Activated T-cell treated with anti-CD3 and anti-CD28 coated beads for 4 hours (primary cell): Measurements from ENCODE around the gene ADAMTS13.
A peak's percentile ranks its signal among the peaks of the same experiment; 100 is the strongest.
"Not testable (repeated sequence)": the region's sequence is repeated elsewhere in the genome, so short reads cannot be mapped to it uniquely, and the experiment has no call there.

Experiments
- DNase-seq: peaks from one replicate; pipeline ENCODE4 v3.0.0-alpha.2; 2020

ADAMTS13 gene

DNA sequence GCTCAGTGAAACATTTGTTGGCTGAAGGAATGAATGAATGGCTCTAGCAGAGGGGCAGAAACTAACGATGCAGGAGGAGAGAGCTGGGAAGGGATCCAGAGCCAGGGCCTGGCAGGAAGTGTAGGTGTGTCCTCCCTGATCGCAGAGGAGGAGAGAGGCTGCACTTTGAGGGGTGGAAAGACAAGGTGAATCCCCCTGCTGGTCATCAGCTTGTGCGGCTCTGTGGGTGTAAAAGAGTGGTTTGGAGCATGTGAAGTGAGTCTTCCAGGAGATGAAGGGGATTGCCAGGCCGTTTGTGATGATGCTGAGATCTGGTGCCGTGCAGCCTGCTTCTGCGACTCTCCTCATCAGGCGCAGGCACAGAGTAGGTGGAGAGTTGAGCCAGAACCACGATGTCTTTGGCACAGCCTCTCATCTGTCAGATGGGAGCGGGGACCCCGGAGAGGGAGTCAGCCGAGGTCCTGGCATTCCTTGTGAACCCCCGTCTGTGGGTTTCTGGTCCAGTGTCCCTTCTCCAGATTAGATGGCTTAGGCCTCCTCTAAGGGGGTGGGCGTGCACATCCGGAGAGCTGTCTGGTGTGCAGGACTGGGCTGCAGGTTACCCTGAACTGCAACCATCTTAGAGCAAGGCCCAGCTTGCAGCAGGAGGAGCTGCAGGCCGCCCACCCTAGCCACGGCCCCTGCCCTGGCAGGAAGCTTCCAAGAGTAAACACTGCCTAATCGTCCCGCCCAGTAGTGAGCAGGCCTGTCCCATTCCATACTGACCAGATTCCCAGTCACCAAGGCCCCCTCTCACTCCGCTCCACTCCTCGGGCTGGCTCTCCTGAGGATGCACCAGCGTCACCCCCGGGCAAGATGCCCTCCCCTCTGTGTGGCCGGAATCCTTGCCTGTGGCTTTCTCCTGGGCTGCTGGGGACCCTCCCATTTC, at the start of gene ADAMTS13:
Gene ADAMTS13, plus strand, starts transcription at position 753 of the 928 bp plus-strand sequence. Its CDS starts 77 bp downstream, at position 830.
- DNase-seq, result no peak

DNA sequence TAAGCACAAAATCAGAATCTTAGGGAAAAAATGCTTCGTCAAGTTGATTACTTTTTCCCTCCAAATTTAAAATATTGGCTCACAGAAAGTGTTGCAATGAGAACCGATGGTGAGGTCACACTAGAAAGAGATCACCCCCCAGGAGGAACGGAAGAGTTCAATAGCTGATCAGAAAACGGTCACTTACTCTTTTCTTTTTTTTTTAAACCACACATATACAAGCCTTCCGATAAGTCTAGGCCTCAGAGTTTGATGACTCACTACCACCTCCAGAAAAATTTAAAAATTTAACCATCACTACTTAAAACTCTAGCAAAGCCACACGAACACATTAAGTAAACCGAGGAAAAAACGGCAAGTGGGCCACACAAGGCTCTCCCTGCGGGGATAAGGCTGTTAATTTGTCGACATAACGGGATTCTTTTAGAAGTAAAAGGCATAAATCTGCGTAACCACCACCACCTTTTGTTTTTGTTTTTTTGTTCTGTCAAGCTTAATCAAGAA, 47.5 kb upstream of the ADAMTS13 start:
- DNase-seq, result no peak

DNA sequence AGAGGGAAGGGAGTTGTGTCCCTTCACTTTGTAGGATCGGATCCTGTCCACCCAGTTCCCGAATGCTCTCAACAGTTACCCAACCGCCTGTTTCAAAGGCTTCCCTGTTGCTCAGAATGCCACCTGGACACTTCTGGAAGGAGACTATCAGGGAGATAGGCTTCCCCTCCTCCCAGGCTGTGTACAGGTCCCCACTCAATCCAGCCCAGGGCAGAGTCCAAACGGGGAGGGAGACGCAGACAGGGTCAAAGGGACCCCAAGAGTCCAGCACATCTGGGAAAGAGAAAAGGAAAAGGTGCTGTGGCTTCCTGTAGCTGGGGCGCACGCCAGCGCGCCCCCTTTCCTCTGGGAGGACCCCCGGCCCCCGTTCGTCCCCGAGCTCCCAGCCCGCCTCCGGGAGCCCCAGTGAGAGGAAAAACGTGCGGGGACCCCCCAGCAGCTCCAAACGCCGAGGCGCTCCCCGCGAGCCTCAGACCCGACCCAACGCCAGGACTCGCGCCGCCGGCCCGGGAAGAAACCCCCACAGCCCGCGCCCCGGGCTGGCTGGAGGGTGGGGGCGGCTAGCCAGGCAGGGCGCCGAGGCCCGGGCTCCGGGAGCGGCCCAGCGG, 46.9 kb upstream of the ADAMTS13 start:
- no peak for DNase-seq

DNA sequence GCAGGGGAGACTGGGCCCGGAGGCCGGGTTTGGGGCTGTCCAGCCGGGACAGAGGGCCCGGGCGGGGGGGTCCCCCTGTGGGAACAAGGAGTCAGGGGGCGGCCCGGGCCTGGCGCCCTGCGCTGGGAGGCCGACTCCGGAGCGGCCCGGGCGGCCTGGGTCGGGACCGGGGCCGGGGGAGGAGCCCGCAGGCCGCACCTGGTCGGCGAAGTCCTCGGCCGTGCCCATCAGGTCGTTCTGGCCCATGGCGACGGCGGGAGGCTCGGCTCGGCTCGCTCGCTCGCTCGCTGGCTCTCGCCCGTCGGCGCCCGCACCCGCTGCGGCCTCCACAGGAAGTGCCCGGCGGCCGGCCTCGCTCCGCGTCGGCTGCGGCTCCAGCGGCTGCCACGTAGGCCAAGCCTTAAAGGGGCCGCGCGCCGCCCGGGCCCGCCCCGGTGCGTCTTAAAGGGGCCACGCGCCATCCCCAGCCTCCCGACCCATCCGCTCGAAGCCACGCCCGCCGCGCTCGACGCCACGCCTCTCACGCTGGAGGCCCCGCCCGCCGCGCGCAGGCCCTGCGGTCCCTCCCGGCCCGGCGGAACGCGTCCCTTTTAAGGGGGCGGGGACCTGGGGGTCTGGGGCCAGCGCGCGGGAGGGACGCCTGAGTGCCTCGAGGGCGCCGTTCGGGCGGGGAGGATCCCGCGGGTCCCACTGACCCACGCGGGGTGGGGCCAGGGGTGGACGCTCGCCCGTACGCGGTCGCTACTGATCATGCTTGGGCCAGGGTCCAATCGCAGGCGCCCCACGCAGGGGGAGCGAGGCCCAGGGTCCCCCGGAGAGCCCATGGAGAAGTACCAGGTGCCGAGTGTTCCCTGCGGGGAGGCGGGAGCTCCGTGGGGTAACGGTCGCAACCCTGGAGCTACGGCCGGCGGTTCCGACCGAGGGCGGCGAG, 46.2 kb upstream of the ADAMTS13 start, which contains the start of the genes STKLD1 and SURF4:
Gene STKLD1, plus strand, starts transcription at position 643 of the 931 bp plus-strand sequence. Its CDS starts 108 bp downstream, at position 751.
Gene SURF4, minus strand, starts transcription at position 337 of the 931 bp plus-strand sequence. Its CDS starts 91 bp downstream, at position 246.
- DNase-seq, result peak; percentile 91

DNA sequence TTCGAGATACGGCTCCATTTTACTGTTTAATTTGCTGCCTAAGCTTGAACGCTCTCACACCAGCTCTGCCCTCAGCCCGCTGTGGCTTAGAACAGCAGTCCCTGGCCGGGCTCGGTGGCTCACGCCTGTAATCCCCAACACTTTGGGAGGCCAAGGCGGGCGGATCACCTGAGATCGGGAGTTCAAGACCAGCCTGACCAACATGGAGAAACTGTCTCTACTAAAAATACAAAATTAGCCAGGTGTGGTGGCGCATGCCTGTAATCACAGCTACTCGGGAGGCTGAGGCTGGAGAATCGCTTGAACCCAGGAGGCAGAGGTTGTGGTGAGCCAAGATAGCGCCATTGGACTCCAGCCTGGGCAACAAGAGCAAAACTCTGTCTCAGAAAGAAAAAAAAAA, 44.9 kb upstream of the ADAMTS13 start:
- DNase-seq, result not testable (repeated sequence)

DNA sequence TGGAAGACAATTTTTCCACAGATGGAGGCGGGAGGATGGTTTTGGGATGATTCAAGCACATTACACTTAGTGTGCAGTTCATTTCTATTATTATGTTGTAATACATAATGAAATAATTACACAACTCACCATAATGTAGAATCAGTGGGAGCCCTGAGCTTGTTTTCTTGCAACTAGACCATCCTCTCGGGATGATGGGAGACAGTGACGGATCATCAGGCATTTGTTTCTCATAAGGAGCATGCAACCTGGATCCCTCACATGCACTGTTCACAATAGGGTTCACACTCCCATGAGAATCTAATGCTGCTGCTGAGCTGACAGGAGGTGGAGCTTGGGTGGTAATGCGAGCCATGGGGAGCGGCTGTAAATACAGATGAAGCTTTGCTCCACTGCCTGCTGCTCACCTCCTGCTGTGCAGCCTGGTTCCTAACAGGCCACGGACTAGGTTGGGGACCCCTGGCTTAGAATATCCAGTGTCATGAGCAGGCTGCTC, 44.4 kb upstream of the ADAMTS13 start:
- no peak for DNase-seq

DNA sequence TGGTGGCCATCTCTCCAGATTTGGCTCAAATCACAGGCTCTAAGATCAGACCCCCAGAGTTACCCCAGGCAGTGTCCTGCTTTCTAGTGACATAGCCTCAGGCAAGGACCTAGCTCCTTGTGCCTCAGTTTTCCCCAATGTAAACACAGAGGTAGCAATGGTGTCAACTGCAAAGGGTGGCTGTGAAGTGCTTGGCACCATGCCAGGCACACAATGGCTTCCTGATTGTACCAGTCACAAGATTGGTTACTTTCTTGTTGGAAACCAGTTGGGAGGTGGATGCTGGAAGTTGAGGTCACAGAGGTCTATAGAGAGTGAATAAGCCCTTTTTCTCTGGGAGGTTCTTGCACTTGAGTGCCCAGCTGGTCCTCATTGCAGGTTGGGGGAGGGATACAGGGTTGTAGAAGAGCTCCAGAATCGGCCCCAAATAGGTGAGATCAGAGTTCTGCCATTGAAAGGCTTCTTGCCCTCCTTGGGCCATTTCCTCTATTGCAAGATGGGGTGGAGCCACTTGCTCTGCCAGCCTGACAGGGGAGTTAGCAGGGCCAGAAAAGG, 43.7 kb upstream of the ADAMTS13 start:
- no peak for DNase-seq

DNA sequence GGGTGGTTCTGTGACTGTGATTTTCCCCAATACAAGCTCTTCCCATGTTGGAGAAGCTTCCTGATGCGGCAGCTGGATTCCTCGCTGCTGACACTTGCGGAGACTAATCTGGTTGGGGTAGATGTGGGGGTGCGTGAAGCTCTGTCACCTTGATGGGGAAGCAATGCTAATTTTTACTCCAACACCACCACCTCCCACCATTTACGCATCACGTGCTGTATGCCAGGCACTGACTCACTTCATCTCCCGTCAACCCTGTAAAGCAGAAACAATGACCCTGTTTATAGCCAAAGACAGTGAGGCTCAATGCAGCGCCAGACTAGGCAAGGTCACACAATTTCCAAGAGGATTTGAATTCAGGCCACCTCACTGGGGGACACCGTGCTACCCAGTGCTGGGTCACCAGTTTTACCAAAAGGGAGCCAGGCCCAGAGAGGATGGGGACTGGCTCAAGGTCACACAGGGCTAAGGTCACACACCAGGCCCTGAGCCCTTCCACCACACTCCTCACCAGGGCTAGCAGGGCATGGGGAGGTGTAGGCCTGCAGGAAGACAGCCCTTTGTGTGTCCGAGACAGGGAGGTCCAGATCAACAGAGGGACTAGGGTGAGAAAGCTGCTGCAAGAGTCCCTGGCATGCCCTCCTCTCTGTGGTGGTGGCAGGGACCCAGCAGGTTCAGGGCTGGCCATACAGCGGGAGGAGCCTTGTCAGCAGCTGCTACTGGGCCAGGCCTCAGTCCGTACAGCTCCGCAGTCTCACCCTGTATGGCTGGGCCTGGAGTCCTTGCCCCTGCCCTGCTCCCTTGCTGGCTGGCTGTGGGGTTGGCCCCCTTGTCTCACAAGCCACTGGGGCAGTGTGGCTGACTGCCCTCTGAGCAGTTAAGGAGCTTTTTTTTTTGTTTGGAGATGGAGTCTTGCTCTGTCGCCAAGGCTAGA, 42.7 kb upstream of the ADAMTS13 start:
- no peak for DNase-seq

DNA sequence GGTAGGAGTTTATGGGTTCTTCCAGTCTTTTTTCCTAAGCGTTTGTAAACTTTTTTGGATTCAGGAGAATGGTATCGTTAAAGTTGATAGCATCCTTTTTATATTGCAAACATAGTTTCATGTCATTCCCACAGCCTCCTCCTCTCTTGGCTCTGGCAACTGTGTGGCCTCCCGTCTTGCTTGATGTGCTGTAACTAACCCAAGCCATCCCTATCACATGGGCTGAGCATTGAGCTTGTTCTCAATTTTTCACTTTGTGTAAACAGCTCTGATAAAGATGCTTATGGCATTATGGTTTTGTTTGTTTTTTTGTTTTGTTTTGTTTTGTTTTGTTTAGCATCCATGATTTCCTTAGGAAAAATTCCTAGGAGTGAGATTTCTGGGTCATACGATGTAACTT, 41.4 kb upstream of the ADAMTS13 start:
- DNase-seq, result no peak

DNA sequence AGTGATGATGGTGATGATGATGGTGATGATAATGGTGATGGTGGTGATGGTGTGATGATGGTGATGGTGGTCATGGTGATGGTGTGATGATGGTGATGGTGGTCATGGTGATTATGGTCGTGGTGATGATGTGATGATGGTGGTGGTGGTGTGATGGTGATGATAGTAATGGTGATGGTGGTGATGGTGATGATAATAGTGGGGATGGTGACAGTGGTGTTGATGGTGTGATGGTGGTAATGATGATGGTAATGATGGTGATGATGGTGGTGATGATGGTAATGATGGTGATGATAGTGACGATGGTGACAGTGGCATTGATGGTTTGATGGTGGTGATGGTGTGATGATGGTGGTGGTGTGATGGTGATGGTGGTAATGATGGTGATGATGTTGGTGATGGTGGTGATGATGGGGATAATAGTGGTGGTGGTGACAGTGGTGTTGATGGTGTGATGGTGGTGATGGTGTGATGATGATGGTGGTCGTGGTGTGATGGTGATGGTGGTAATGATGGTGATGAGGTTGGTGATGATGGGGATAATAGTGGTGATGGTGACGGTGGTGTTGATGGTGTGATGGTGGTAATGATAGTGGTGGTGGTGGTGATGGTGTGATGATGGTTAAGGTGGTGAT, 39.5 kb upstream of the ADAMTS13 start:
- DNase-seq, result no peak

DNA sequence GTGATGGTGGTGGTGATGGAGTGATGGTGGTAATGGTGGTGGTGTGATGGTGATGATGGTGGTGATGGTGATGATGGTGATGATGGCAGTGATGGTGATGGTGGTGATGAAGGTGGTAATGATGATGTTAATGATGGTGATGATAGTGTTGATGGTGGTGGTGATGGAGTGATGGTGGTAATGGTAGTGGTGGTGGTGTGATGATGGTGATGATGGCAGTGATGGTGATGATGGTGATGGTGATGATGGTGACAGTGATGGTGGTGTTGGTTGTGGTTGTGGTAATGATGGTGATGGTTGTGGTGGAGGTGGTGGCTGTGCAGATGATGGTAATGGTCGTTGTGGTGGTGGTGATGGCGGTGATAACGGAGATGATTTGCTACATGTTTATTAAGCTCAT, 38.7 kb upstream of the ADAMTS13 start:
- DNase-seq, result no peak

DNA sequence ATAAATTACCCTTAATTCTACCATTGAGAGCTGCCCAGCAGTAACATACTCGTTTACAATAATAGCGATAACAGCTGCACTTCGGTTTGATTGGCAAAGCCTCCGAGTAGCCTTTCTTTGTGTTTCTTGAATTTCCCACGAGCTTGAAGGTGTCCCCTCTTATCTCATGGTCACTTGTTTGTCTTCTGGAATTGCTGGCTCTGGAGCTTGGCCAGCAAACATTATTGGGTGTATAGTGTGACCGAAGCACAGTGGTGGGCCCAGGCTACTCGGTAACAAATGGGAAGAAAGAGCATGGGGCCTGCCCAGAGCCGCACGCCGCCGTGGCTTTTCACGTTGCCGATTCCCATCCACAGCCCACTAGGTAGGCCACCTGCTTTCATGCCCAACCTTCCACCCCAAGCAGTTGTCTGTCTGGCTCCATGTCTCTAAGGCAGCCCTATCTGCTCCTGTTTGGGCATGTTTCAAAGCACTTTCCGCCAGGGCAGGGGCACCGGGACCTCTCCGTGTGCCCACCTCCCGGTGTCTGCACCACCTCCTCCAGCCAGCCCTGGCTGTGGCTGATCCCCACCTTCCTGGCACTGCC, 37.3 kb upstream of the ADAMTS13 start:
- DNase-seq, result no peak

DNA sequence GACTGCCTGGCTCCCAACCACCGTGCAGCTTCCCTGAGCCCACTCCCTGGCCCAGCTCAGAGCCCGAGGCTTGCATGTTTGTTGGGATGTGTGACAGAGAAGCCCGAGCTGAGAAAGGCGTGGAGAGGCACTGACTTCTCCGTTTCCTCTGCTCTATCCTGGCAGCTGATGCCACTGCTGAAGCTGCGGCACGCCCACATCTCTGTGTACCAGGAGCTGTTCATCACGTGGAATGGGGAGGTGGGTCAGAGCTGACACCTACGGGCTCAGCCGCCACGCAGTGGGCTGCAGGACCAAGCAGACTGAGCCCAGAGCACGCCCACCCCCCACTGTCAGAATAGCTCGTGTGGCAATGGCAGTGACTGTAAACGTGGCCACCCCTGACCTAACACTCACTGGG, 36.7 kb upstream of the ADAMTS13 start:
- DNase-seq, result no peak

DNA sequence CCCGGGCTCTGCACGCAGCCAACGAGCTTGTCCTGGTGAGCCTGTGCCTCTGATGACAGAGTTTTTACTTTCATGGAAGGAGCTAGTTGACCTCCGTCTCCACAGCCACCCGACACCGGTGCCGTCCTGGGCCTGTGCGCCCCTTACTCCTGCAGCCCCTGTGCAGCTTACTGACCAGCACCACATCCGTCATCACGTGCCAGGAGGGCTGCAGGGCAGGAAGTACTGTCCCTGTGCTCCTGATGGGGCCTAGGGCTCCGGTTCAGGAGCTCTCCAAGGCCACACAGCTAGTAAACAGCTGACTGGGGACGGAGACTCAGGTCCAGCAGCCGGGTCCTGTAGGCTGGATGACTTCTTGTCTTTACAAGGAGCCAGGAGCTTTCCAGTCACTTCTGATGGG, 35.8 kb upstream of the ADAMTS13 start:
- DNase-seq, result no peak

DNA sequence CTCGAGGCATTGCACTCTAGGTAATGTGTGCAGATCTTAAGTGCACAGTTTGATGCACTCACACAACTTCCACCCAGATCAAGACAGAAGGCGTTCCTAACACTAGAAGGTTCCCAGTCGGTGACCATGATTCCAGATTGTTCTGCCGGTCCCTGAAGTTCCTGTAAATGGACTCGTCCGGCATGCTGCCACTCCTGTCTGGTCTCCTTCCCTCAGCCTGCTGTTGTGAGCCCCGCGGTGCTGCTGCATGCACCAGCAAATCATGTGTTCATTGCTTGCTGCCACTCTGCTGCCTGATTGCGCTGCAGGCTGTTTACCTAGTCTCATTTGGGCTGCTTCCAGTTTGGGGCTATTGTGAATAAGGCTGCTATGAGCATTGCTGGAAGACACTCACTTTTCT, 34.5 kb upstream of the ADAMTS13 start:
- DNase-seq, result no peak

DNA sequence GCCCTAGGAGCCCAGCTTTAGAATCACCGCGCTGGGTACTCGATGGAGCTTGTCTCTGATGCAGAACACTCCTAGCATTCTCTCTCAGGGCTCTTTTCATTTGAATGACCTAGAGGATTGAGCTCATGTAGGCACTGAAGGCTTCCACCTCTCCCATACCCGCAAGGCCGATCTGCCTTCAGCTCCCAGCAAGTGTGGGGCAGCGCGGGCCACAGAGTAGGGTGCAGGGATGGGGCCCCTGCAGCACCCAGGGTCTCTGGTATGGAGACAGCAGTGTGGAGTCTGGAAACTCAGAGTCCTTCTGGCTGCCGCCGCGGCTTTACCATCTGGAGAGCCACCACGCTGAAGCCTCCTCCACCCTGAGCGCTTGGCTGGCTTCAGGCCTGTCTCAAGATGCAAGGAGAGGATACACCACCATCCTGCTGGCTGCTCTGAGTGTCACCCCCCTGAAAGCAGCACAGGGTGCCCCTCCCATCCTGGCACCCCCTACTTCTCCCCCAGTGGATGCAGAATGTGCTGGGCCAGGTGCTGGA, 33.1 kb upstream of the ADAMTS13 start:
- no peak for DNase-seq

DNA sequence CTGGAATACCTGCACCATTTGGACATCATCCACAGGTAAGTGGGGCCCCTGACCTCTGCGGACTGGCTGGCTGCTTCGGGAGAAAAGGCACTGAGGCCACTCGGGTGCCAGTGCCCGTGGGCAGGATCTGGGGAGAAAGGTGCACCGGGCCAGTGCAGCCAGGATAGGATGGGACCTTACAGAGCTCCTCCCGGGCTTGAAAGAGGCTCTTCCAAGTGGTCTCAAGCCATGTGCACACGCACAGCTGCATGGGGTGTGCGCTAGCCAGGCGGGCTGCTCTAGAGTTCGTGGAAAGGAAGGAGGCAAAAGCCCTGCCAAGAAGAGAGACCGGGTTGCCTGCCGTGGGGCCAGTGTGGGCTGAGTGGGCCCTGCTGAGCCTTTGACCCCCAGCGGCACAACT, 32.6 kb upstream of the ADAMTS13 start:
- DNase-seq, result no peak

DNA sequence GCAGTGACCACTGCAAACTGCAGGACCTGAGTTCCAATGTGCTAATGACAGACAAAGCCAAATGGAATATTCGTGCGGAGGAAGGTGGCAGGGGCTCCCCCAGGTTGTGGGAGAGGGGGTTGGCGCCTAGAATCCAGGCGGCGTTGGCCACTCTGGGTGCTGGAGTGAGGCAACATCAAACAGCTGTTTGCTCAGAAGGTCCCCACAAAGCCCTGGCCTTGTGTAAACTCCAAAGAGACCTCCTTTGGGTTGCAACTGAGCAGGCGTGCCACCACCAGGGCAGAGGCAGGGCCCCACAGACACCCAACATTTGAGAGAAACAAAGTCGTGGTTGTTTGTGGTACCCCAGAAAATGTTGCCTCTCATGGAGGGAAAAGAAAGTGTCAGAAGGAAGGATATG, 31.5 kb upstream of the ADAMTS13 start:
- DNase-seq, result no peak

DNA sequence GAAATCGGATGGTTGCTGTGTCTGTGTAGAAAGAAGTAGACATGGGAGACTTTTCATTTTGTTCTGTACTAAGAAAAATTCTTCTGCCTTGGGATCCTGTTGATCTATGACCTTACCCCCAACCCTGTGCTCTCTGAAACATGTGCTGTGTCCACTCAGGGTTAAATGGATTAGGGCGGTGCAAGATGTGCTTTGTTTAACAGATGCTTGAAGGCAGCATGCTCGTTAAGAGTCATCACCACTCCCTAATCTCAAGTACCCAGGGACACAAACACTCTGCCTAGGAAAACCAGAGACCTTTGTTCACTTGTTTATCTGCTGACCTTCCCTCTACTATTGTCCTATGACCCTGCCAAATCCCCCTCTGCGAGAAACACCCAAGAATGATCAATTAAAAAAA, 30.7 kb upstream of the ADAMTS13 start:
- not testable (repeated sequence) for DNase-seq

DNA sequence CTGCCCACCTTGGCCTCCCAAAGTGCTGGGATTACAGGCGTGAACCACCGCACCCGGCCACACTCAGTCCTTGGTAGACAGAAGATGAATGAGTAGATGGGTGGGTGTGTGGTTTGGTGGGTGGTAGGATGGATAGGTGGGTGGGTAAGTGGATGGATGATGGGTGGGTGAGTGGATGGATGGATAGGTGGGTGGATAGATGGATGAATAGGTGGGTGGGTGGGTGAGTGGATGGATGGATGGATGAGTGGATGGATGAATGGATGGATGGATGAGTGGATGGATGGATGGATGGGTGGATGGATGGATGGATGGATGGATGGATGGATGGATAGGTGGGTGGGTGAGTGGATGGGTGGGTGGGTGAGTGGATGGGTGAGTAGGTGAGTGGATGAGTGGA, 29.9 kb upstream of the ADAMTS13 start:
- not testable (repeated sequence) for DNase-seq
